Osteocyte (in vitro differentiated cells): ENCODE data around the gene SLC25A24. TPM values are rescaled to one million over a fixed set of nuclear protein-coding genes. Genes with fewer than 3 reads are reported as not detected.

Experiments used
- DNase-seq: peaks from one replicate; pipeline ENCODE4 v3.0.0; 2021; ENCODE audit warnings: mixed read lengths; ENCODE audit not compliant: unreplicated experiment; ENCODE audit errors: extremely low spot score
- H3K27ac Mint-ChIP-seq: one replicate; pipeline ENCODE4 v1.8.0; 2021; ENCODE audit warnings: mild to moderate bottlenecking, mixed read lengths; ENCODE audit not compliant: unreplicated experiment
- H3K27me3 Mint-ChIP-seq: one replicate; pipeline ENCODE4 v1.8.0; 2021; ENCODE audit warnings: mixed read lengths; ENCODE audit not compliant: unreplicated experiment
- H3K36me3 Mint-ChIP-seq: one replicate; pipeline ENCODE4 v1.8.0; 2021; ENCODE audit warnings: mixed read lengths; ENCODE audit not compliant: unreplicated experiment
- H3K4me1 Mint-ChIP-seq: one replicate; pipeline ENCODE4 v1.8.0; 2021; ENCODE audit warnings: mixed read lengths; ENCODE audit not compliant: unreplicated experiment
- H3K4me3 Mint-ChIP-seq: one replicate; pipeline ENCODE4 v1.8.0; 2021; ENCODE audit warnings: mild to moderate bottlenecking, moderate library complexity, mixed read lengths; ENCODE audit not compliant: unreplicated experiment
- H3K9me3 Mint-ChIP-seq: one replicate; pipeline ENCODE4 v1.8.0; 2021; ENCODE audit warnings: mixed read lengths; ENCODE audit not compliant: unreplicated experiment
- total RNA-seq: library from RNA; stranded (reverse); gene quantifications from 2 replicates; pipeline ENCODE4 v1.2.1, GENCODE V29; 2021
- TF ChIP-seq, protein P1 (sequence below): fragments of 200-600 bp; sonication (generic); IDR thresholded peaks from 2 replicates; pipeline ENCODE4 v1.5.0; 2021; ENCODE audit warnings: antibody characterized with exemption, mild to moderate bottlenecking, moderate library complexity

The SLC25A24 gene
- total RNA-seq, 1 donor from 2014 or later = 41.3 TPM

DNA sequence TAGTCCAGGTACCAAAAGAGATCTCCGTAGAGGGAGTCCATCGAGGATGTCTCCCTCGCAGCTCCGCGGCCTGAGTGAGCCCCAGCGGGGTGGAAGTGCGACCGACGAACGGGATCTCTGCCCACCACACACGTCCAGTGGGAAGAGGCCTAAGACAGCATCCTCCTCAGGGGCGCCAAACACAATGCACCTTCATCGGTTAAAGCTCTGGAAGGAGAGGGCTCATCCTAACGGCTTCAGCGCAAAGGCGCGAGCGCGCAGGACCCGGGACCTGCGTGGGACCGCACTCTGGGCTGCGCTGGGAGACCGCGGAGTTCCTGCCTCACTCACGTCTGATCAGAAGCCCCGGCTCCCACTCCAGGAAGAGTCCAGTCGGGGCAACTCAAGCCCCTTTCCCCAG is 7.6 kb downstream of the SLC25A24 start:
- H3K27ac Mint-ChIP-seq = no peak overlapping the region
- TF ChIP-seq, protein P1, sequence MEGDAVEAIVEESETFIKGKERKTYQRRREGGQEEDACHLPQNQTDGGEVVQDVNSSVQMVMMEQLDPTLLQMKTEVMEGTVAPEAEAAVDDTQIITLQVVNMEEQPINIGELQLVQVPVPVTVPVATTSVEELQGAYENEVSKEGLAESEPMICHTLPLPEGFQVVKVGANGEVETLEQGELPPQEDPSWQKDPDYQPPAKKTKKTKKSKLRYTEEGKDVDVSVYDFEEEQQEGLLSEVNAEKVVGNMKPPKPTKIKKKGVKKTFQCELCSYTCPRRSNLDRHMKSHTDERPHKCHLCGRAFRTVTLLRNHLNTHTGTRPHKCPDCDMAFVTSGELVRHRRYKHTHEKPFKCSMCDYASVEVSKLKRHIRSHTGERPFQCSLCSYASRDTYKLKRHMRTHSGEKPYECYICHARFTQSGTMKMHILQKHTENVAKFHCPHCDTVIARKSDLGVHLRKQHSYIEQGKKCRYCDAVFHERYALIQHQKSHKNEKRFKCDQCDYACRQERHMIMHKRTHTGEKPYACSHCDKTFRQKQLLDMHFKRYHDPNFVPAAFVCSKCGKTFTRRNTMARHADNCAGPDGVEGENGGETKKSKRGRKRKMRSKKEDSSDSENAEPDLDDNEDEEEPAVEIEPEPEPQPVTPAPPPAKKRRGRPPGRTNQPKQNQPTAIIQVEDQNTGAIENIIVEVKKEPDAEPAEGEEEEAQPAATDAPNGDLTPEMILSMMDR = no peak
- no peak for DNase-seq

DNA sequence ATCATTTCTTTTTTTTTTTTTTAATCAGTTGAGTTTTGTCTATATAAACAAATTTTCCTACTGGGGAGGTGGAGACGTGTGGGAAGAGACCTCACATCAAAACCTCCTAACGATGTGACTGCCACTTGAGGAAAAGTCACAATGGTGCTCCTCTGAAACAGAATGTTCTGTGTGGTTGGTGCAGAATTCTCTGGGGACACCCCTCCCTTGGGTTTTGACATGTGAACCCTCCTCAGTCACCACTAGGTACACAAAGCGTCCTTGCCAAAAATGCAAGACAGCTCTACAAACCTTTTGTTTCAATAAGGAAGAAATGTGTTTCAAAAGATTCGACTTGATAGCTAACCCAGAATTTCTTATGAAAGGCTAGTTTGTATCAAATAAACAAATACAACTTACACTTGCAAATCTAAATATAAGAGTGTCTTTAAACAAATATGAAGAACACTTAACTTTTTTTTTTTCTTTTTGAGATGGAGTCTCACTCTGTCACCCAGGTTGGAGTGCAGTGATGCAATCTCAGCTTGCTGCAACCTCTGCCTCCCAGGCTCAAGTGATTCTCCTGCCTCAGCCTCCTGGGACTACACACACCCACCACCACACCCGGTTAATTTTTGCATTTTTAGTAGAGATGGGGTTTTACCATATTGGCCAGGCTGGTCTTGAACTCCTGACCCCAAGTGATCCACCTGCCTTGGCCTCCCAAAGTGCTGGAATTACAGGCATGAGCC is 9.3 kb downstream of the SLC25A24 start:
- Mint-ChIP-seq H3K4me3 (no peak overlapping the region), H3K27me3 (no peaks in the 10 kb centered on the region), H3K4me1 (peaks cover 23% of the 10 kb centered on the region), H3K36me3 (peaks cover 31% of the 10 kb centered on the region), H3K27ac (peak overlapping the region; percentile 38), H3K9me3 (peaks cover 7% of the 10 kb centered on the region)
- no peak for DNase-seq
- TF ChIP-seq, protein P1 = no peak

More for the DNA sequence above, 7.6 kb downstream of the SLC25A24 start:
- H3K4me1 Mint-ChIP-seq = peaks cover 32% of the 10 kb centered on the region
- H3K27me3 Mint-ChIP-seq = no peaks in the 10 kb centered on the region
- peaks cover 47% of the 10 kb centered on the region for H3K36me3 Mint-ChIP-seq
- peaks cover 7% of the 10 kb centered on the region for H3K9me3 Mint-ChIP-seq
- H3K4me3 Mint-ChIP-seq = no peak overlapping the region

DNA sequence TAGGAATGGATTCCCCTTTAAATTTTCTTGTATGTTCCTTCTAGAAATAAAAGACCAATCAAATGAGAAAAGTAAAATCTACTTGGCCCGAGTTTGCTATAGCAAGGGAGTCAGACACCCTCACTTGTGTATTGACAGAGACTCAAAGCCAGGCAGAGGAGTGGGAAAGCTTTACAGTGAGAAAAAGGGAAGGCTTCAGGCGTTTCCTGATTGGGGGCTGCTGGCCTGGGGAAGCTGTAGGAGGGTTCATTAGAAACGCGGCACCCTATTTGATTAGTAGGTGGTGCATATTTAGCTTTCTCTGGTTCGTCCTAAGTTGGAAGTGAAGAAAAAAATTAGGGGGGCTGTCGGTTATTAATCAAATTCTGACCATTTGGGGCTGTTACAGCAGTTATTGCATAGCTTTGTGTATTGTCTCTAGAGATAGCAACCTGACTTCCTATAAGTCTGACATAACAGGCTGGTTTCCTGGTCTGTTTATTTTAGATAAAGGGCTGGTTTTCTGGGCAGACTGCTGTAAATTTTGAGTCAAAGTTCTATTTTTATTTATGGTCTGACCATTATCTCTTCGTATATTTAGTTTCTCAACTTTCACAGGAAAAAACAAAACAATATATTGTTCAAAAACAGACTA is 10.0 kb downstream of the SLC25A24 start:
- Mint-ChIP-seq H3K27ac (no peak overlapping the region), H3K4me1 (peaks cover 20% of the 10 kb centered on the region), H3K36me3 (peaks cover 27% of the 10 kb centered on the region), H3K27me3 (no peaks in the 10 kb centered on the region), H3K9me3 (peaks cover 2% of the 10 kb centered on the region), H3K4me3 (no peak overlapping the region)
- TF ChIP-seq, protein P1 = no peak
- DNase-seq = no peak

DNA sequence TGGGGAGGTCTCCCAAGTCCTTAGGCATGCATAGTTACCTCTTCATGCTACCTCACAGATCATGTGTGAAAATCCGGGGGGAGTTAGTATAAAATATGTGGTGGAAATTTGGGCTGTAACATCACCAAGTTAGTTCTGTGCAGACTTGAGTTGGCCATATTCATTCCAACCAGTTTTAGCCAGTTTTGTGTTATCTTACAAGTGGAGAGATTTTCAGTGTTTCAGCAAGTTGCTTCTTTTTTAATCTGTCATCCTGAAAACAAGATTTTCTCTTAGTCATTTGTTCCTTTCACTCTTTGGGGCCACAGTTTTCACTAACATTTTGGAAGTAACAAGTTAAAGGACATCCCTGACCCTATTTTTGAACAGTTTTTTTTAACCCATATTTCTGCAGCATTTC is 11.3 kb downstream of the SLC25A24 start:
- Mint-ChIP-seq H3K27ac (peak overlapping the region; percentile 27), H3K27me3 (no peaks in the 10 kb centered on the region), H3K4me1 (peaks cover 19% of the 10 kb centered on the region), H3K36me3 (peaks cover 27% of the 10 kb centered on the region), H3K9me3 (no peaks in the 10 kb centered on the region), H3K4me3 (no peak overlapping the region)
- DNase-seq = no peak
- TF ChIP-seq, protein P1 = no peak

DNA sequence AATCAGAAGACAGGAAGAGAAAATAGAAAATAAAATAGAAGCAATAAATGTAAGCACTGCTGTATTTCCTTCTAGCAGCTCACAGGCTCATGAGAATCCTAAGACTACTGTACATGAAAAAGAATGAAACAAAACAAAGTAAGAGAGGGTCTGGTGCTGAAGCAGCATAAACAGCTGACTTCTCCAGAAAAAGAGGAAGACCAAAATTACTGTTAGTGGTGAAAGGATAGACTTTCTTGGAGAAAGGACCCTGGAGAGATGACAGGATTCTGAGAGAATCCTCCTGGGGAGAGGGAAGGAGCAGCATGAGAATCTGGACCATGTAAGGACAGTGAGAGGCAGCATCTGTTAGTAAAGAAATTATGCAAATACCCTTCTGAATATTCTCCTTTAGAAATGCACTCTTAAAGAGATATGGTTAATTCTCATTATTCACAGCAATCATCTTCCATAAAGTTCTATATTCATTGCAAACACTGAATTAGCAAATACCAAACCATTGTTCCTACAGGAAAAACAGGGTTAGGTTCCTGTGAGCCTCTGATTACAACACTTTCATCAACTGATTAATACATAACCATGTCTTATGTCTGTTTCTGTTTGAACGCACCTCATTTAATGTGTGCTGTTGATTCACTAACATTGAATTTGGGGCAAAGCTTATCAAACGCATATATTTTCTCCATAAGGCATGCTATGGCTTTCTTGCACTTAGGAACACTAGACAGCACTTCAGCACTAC is 17.0 kb downstream of the SLC25A24 start:
- TF ChIP-seq, protein P1 = no peak
- Mint-ChIP-seq H3K27ac (no peak overlapping the region), H3K27me3 (no peaks in the 10 kb centered on the region), H3K4me1 (no peaks in the 10 kb centered on the region), H3K36me3 (peaks cover 54% of the 10 kb centered on the region), H3K9me3 (no peaks in the 10 kb centered on the region), H3K4me3 (no peak overlapping the region)
- no peak for DNase-seq
